OCI-LY7 (cell line): ENCODE measurements around the gene SRP68. TPM values are rescaled to one million over a fixed set of nuclear protein-coding genes. Genes with fewer than 3 reads are reported as not detected.

Experiments
- BruUV-seq: library from RNA; stranded (reverse); fragments of 400-500 nt; replicated peaks from 2 replicates; lab custom pipeline; 2021; lab: Mats Ljungman, UMichigan
- CTCF ChIA-PET: fragments of 300-600 bp; sonication (Branson Sonifier 250); formaldehyde crosslinking; loops from one replicate; lab custom pipeline; 2022; ENCODE audit warnings: antibody characterized with exemption; ENCODE audit not compliant: unreplicated experiment; lab: Charles Lee
- POLR2A ChIA-PET: fragments of 300-600 bp; sonication (Branson Sonifier 250); formaldehyde crosslinking; loops from one replicate; lab custom pipeline; 2022; ENCODE audit warnings: antibody characterized with exemption; lab: Charles Lee
- DNase-seq: peaks from one replicate; pipeline ENCODE4 v3.0.0-alpha.2; 2015; ENCODE audit warnings: low spot score
- H2AFZ ChIP-seq: fragments of 200-600 bp; sonication (generic), shearing (Covaris generic); 2 replicates; pipeline ENCODE4 v1.6.1; 2014; ENCODE audit warnings: mild to moderate bottlenecking, antibody characterized with exemption, low read length, moderate library complexity
- H3K27ac ChIP-seq: fragments of 200-600 bp; sonication (generic); 2 replicates; pipeline ENCODE4 v1.5.1; 2014; ENCODE audit warnings: mixed run types, low read depth, mild to moderate bottlenecking, moderate library complexity, low read length, inconsistent platforms; ENCODE audit not compliant: poor library complexity, severe bottlenecking
- H3K36me3 ChIP-seq: fragments of 200-600 bp; sonication (generic); 2 replicates; pipeline ENCODE4 v1.6.1; 2014; ENCODE audit warnings: mild to moderate bottlenecking, antibody characterized with exemption, low read length, moderate library complexity, mixed read lengths; ENCODE audit not compliant: insufficient read depth
- H3K4me1 ChIP-seq: fragments of 200-600 bp; sonication (generic); 2 replicates; pipeline ENCODE4 v1.5.1; 2014; ENCODE audit warnings: mild to moderate bottlenecking, low read length; ENCODE audit not compliant: insufficient read depth, poor library complexity, severe bottlenecking
- H3K4me2 ChIP-seq: fragments of 200-600 bp; sonication (generic); 2 replicates; pipeline ENCODE4 v1.6.1; 2014; ENCODE audit warnings: mild to moderate bottlenecking, low read length
- H3K4me3 ChIP-seq: fragments of 200-600 bp; sonication (generic); 2 replicates; pipeline ENCODE4 v1.5.1; 2014; ENCODE audit warnings: mild to moderate bottlenecking, low read depth, low read length; ENCODE audit not compliant: poor library complexity, severe bottlenecking
- H3K79me2 ChIP-seq: fragments of 200-600 bp; sonication (generic); 2 replicates; pipeline ENCODE4 v1.6.1; 2016; ENCODE audit warnings: low read depth, mild to moderate bottlenecking, low read length, moderate library complexity, mixed read lengths; ENCODE audit not compliant: insufficient read depth
- H3K9me2 ChIP-seq: fragments of 200-600 bp; sonication (generic); 2 replicates; pipeline ENCODE4 v1.6.1; 2016; ENCODE audit warnings: mild to moderate bottlenecking, low read length, mixed read lengths; ENCODE audit not compliant: insufficient read depth
- H3K9me3 ChIP-seq: fragments of 200-600 bp; sonication (generic); 2 replicates; pipeline ENCODE4 v1.6.1; 2014; ENCODE audit warnings: mild to moderate bottlenecking, mixed run types, low read length, mixed read lengths
- H4K20me1 ChIP-seq: fragments of 200-600 bp; sonication (generic); 2 replicates; pipeline ENCODE4 v1.6.1; 2014; ENCODE audit warnings: mild to moderate bottlenecking, antibody characterized with exemption, low read length, moderate library complexity, mixed read lengths; ENCODE audit not compliant: insufficient read depth
- EZH2phosphoT487 ChIP-seq: fragments of 200-600 bp; sonication (generic); IDR thresholded peaks from 2 replicates; pipeline ENCODE4 v1.6.1; 2018; ENCODE audit warnings: low read depth, borderline replicate concordance, mild to moderate bottlenecking, mixed run types, antibody characterized with exemption, low read length, moderate library complexity, mixed read lengths
- intact Hi-C: fragments of 100-400 bp; cut with micrococcal nuclease; formaldehyde crosslinking; loops from one replicate; pipeline ENCODE4 v1.10.0; 2022; ENCODE audit not compliant: unreplicated experiment
- total RNA-seq, 2 experiments: library from RNA; depleted of rRNA in 1 of 2; stranded (reverse); fragments of >200 nt in 1 of 2; shearing (Covaris generic) in 1 of 2; gene quantifications; 2 replicates each; pipeline ENCODE4 v1.2.3, GENCODE V29; 2014 to 2022
- TF ChIP-seq, protein P1 (sequence below): fragments of 200-600 bp; sonication (generic); conservative IDR thresholded peaks from 2 replicates; pipeline ENCODE4 v1.5.1; 2014; ENCODE audit warnings: mild to moderate bottlenecking, antibody characterized with exemption, low read length, moderate library complexity, mixed read lengths

The SRP68 gene
- total RNA-seq, 2 experiments from 2014 or later, result 54.0 to 200 TPM

DNA sequence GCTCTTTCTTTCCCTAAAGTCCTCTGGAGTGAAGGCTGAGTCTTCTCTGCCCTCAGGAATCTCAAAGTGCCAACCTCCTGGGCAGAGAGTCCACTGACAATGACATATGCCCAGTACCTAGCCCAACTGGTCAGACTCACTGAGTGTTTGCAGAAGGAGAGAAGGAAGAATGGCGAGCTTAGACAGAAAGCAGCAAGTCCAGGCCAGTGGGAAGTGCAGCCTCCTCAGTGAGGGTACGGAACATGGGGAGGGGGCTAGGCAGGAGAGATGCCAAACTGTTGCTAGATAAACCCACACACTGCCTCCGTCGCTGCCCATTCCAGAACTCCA is 30.6 kb upstream of the SRP68 start:
- no TSS peak for BruUV-seq
- H3K4me1 ChIP-seq, result peaks cover 29% of the 10 kb centered on the region
- no peaks in the 10 kb centered on the region for H3K9me2 ChIP-seq
- H3K36me3 ChIP-seq, result peaks cover 34% of the 10 kb centered on the region
- H3K4me2 ChIP-seq, result peak overlapping the region; percentile 90
- H4K20me1 ChIP-seq, result no peaks in the 10 kb centered on the region
- ChIA-PET CTCF (interaction anchor here (0.5 to 1.4 kb wide), 4 partner anchors 84 to 649 kb away, joined by 3 to 5 read pairs (median 4); no protein-coding TSS in a partner anchor), POLR2A (interaction anchor here (0.6 to 2.5 kb wide), 8 partner anchors 14 to 208 kb away, joined by 3 to 12 read pairs (median 4); no protein-coding TSS in a partner anchor)
- TF ChIP-seq, protein P1, sequence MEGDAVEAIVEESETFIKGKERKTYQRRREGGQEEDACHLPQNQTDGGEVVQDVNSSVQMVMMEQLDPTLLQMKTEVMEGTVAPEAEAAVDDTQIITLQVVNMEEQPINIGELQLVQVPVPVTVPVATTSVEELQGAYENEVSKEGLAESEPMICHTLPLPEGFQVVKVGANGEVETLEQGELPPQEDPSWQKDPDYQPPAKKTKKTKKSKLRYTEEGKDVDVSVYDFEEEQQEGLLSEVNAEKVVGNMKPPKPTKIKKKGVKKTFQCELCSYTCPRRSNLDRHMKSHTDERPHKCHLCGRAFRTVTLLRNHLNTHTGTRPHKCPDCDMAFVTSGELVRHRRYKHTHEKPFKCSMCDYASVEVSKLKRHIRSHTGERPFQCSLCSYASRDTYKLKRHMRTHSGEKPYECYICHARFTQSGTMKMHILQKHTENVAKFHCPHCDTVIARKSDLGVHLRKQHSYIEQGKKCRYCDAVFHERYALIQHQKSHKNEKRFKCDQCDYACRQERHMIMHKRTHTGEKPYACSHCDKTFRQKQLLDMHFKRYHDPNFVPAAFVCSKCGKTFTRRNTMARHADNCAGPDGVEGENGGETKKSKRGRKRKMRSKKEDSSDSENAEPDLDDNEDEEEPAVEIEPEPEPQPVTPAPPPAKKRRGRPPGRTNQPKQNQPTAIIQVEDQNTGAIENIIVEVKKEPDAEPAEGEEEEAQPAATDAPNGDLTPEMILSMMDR, result no peak
- no peak for TF ChIP-seq EZH2phosphoT487
- H3K4me3 ChIP-seq, result peak overlapping the region; percentile 79
- peaks cover 10% of the 10 kb centered on the region; the same call in 1 of the 2 replicates for H3K79me2 ChIP-seq
- intact Hi-C loops, result loop anchor here (1.0 to 10.0 kb wide), 2 partner anchors 89 to 198 kb away; partner anchors contain the start of gene MRPL38
- peak overlapping the region; percentile 80; the same call in 1 of the 2 replicates for H2AFZ ChIP-seq
- peak overlapping the region; percentile 32 for H3K27ac ChIP-seq
- H3K9me3 ChIP-seq, result no peaks in the 10 kb centered on the region
- DNase-seq, result no peak

DNA sequence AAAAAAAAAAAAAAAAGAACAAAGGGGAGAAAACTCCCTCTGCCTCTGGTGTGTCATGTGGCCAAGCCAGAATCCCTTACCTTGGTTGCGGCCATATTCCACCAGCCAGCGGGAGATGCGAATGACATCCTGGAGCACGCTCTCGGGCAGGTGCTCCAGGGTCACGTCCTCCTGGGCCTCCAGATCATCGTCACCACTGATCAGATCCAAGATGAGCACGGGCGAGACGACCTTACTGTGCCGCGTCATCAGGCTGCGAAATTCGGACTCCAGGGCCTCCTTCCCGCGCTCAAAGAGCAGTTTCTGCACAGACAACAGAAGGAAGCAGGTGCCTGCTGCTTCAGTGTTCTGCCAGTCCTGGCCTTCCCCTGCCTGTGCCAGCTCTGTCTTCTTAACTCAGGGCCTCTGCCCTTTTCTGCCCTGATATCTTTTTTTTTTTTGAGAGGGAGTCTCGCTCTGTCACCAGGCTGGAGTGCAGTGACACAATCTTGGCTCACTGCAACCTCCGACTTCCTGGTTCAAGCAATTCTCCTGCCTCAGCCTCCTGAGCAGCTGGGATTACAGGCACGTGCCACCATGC is 25.5 kb upstream of the SRP68 start:
- Histone ChIP-seq H3K36me3 (peaks cover 80% of the 10 kb centered on the region), H3K9me2 (no peaks in the 10 kb centered on the region), H3K27ac (no peak overlapping the region), H3K4me3 (no peak overlapping the region), H3K79me2 (peaks cover 9% of the 10 kb centered on the region; the same call in 1 of the 2 replicates), H3K4me2 (no peak overlapping the region), H2AFZ (no peak overlapping the region), H4K20me1 (no peaks in the 10 kb centered on the region), H3K9me3 (no peaks in the 10 kb centered on the region), H3K4me1 (peaks cover 9% of the 10 kb centered on the region)
- intact Hi-C loops, result no loop called here
- CTCF ChIA-PET, result no interaction called here
- BruUV-seq, result no TSS peak
- DNase-seq, result no peak
- POLR2A ChIA-PET, result interaction anchor here (0.7 kb wide), 1 partner anchor 1281 kb away, joined by 4 read pairs; no protein-coding TSS in a partner anchor
- TF ChIP-seq, protein P1, result no peak
- no peak for TF ChIP-seq EZH2phosphoT487

DNA sequence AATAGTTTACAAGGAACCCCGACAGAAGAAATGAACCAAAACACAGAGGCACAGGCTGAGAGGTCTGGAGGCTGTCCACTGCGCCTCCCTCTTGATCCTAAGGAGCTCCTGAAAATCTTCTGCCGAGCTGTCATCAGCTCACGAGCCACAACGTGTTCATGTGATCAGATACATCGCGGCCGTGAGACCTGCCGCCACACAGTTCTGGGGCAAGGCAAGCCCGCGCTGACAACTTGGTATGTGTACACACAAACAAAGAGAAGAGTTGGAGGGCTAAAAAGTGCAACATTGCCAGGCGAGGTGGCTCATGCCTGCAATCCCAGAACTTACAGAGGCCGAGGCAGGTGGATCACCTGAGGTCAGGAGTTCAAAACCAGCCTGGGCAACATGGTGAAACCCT is 23.6 kb upstream of the SRP68 start:
- Histone ChIP-seq H3K36me3 (peaks cover 78% of the 10 kb centered on the region), H3K4me3 (no peak overlapping the region), H2AFZ (no peak overlapping the region), H3K9me2 (no peaks in the 10 kb centered on the region), H3K4me2 (no peak overlapping the region), H4K20me1 (no peaks in the 10 kb centered on the region), H3K4me1 (no peaks in the 10 kb centered on the region), H3K9me3 (no peaks in the 10 kb centered on the region), H3K27ac (no peak overlapping the region), H3K79me2 (no peaks in the 10 kb centered on the region)
- no peak for DNase-seq
- ChIA-PET CTCF (no interaction called here), POLR2A (interaction anchor here (0.6 kb wide), 1 partner anchor 592 kb away, joined by 3 read pairs; no protein-coding TSS in a partner anchor)
- no TSS peak for BruUV-seq
- TF ChIP-seq, protein P1, result no peak
- no peak for TF ChIP-seq EZH2phosphoT487
- intact Hi-C loops, result no loop called here
